Lung (tissue), 12 donors: ENCODE results near the gene DNAI4. TPM values are rescaled to one million over a fixed set of nuclear protein-coding genes. Genes with fewer than 3 reads are reported as not detected.

ENCODE experiments used
- ATAC-seq: fragments of 200-7000 bp; cut with Tn5 transposase; one replicate; pipeline ENCODE4 v1.9.1; 2020; ENCODE audit warnings: moderate number of reproducible peaks; ENCODE audit not compliant: insufficient read depth, low FRiP score
- DNase-seq, 3 donors: peaks; one replicate each; pipeline ENCODE4 v3.0.0-alpha.2; 2013 to 2017
- H3K27ac ChIP-seq, 2 donors: one replicate each; pipeline ENCODE4 v1.5.1; 2013; ENCODE audit warnings: mild to moderate bottlenecking in 2 of 2, moderate library complexity in 2 of 2, control low read depth in 1 of 2, inconsistent platforms in 1 of 2, low read depth in 1 of 2, low read length in 1 of 2
- H3K27me3 ChIP-seq, 3 donors: one replicate each; pipeline ENCODE4 v1.5.1; 2013; ENCODE audit warnings: low read length in 2 of 3; ENCODE audit not compliant: control insufficient read depth in 3 of 3, insufficient read depth in 3 of 3
- H3K36me3 ChIP-seq, 4 donors: one replicate each; pipeline ENCODE4 v1.5.1; 2013; ENCODE audit warnings: low read length in 4 of 4, mild to moderate bottlenecking in 1 of 4, moderate library complexity in 1 of 4; ENCODE audit not compliant: control insufficient read depth in 4 of 4, insufficient read depth in 4 of 4
- H3K4me1 ChIP-seq, 5 donors: one replicate each; pipeline ENCODE4 v1.5.1; 2013; ENCODE audit warnings: low read length in 5 of 5, mild to moderate bottlenecking in 2 of 5, moderate library complexity in 1 of 5; ENCODE audit not compliant: control insufficient read depth in 5 of 5, insufficient read depth in 5 of 5
- H3K4me3 ChIP-seq: one replicate; pipeline ENCODE4 v1.5.1; 2013; ENCODE audit warnings: mild to moderate bottlenecking, control low read depth, moderate library complexity
- H3K9ac ChIP-seq, 2 donors: one replicate each; pipeline ENCODE4 v1.5.1; 2013; ENCODE audit warnings: low read length in 2 of 2, control low read depth in 1 of 2; ENCODE audit not compliant: insufficient read depth in 1 of 2
- H3K9me3 ChIP-seq, 4 donors: one replicate each; pipeline ENCODE4 v1.5.1; 2013; ENCODE audit warnings: low read length in 3 of 4, mild to moderate bottlenecking in 1 of 4, moderate library complexity in 1 of 4; ENCODE audit not compliant: control insufficient read depth in 4 of 4, insufficient read depth in 3 of 4
- CTCF ChIP-seq: IDR thresholded peaks from 2 replicates; pipeline ENCODE4 v1.5.1; 2012; ENCODE audit warnings: mild to moderate bottlenecking; ENCODE audit errors: control extremely low read depth, extremely low read depth
- WGBS, 2 donors: extraction: QIAGEN DNeasy Blood & Tissue Kit; methylation state at CpG; one replicate each; pipeline ENCODE4 v1.1.7; 2013; 5-methylcytosine and 5-hydroxymethylcytosine counted together
- polyA plus RNA-seq, 2 donors: library from polyadenylated mRNA; stranded (reverse); fragments of 200-250 nt; gene quantifications; one replicate each; pipeline ENCODE4 v1.2.1, GENCODE V29; 2013
- total RNA-seq, 2 donors: library from RNA; depleted of rRNA in 1 of 2; stranded (reverse); fragments of >200 nt in 1 of 2; gene quantifications; one replicate each; pipeline ENCODE4 v1.2.1, GENCODE V29; 2014 to 2021
- donor health status: control.
- donor health status: control.
- donor health status: Bipolar disorder and iron deficiency.
- donor health status: healthy.
- donor health status: DM: yes; HTN: yes; CAD: no.

Gene DNAI4
- total and polyA plus RNA-seq, 4 donors: 4.4 to 61.1 (median 15.5) TPM

DNA sequence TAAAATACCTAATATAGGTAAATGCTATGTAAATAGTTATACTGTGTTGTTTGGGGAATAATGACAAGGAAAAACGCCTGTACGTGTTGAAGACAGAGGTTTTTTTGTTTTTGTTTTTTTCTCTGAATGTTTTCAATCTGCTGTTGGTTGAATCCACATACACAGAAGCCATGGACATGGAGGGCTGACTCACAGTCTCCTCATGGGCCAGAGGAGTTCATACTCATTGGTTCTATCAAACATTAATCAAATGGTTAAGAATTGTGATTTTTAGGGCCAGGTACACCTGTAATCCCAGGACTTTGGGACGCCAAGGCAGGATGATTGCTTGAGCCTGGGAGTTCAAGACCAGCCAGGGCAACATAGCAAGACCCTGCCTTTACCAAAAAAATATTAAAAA is 20.7 kb upstream of the DNAI4 start:
- H3K27me3 ChIP-seq: no peaks in the 10 kb centered on the region
- H3K27ac ChIP-seq: peak overlapping the region in 1 of 2 donors; percentile 20
- 98 to 100% methylated on average over 3 of the region's 3 CpGs for WGBS, 2 donors
- DNase-seq (no peak), ATAC-seq (no peak)
- H3K36me3 ChIP-seq: peaks cover 5 to 14% (median 6%) of the 10 kb centered on the region in 4 donors
- H3K9ac ChIP-seq: no peak overlapping the region
- H3K4me3 ChIP-seq: no peak overlapping the region
- TF ChIP-seq CTCF: no peak
- H3K9me3 ChIP-seq: no peaks in the 10 kb centered on the region
- peaks cover 0 to 5% (median 0%) of the 10 kb centered on the region in 5 donors for H3K4me1 ChIP-seq

GRCh38 chr1:66944330-66945274 is 19.9 kb upstream of the DNAI4 start:
- H3K4me1 ChIP-seq: peaks cover 0 to 5% (median 0%) of the 10 kb centered on the region in 5 donors

DNA sequence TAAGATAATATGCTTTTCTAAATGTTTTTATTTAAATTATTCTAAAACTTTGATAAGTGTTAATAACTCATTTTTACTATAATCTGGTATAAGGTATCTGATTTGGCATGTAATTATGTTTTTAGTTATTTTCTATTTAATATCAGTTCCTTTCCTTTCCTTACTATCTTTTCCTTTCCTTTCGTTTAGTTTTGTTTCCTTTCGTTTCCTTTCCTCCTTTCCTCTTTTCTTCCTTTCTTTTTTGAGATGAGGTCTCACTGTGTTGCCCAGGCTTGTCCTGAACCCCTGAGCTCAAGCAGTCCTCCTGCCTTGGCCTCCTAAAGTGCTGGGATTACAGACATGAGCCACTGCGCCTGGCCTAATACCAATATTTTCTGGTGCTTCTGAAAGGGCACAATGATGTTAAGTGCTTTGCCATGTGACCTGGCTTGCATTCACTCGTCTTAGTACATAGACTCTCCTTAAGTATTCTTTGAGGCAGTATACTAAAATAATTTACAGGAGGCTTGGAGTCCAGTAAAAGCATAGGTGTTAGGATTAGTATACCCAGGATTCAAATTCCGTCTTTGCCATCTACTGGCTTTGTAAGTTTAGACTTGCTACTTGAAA is 18.8 kb upstream of the DNAI4 start:
- no peaks in the 10 kb centered on the region for H3K9me3 ChIP-seq
- ATAC-seq (no peak), DNase-seq (no peak)
- H3K27ac ChIP-seq: no peak overlapping the region
- H3K9ac ChIP-seq: no peak overlapping the region
- TF ChIP-seq CTCF: no peak
- H3K27me3 ChIP-seq: no peaks in the 10 kb centered on the region
- H3K4me1 ChIP-seq: peaks cover 0 to 5% (median 0%) of the 10 kb centered on the region in 5 donors
- H3K36me3 ChIP-seq: peaks cover 3 to 14% (median 6%) of the 10 kb centered on the region in 4 donors
- 78 to 82% methylated on average over 5 of the region's 5 CpGs for WGBS, 2 donors
- no peak overlapping the region for H3K4me3 ChIP-seq

More at GRCh38 chr1:66944330-66945274, 19.9 kb upstream of the DNAI4 start:
- 90 to 96% methylated on average over 7 of the region's 7 CpGs for WGBS, 2 donors
- no peak overlapping the region for H3K4me3 ChIP-seq
- H3K27ac ChIP-seq: no peak overlapping the region
- no peaks in the 10 kb centered on the region for H3K27me3 ChIP-seq
- no peak for TF ChIP-seq CTCF
- no peak overlapping the region for H3K9ac ChIP-seq
- ATAC-seq: peak; percentile 65
- DNase-seq: no peak
- peaks cover 5 to 14% (median 6%) of the 10 kb centered on the region in 4 donors for H3K36me3 ChIP-seq
- no peaks in the 10 kb centered on the region for H3K9me3 ChIP-seq
